SK-N-SH (cell line): ENCODE measurements around the gene PIEZO2.

Experiments used
- CTCF ChIP-seq: fragments of 200-600 bp; sonication (generic); IDR thresholded peaks from 2 replicates; pipeline ENCODE4 v1.6.1; 2017; ENCODE audit warnings: antibody characterized with exemption, mild to moderate bottlenecking, moderate library complexity
- FOXM1 ChIP-seq: IDR thresholded peaks from 2 replicates; pipeline ENCODE4 v1.4.0; 2012; ENCODE audit warnings: low read depth, mild to moderate bottlenecking
- REST ChIP-seq: IDR thresholded peaks from 2 replicates; pipeline ENCODE4 v1.6.1; 2012; ENCODE audit warnings: mild to moderate bottlenecking, low read depth, low read length, moderate library complexity
- SIN3A ChIP-seq: IDR thresholded peaks from 2 replicates; pipeline ENCODE4 v1.6.1; 2012; ENCODE audit warnings: low read depth, mild to moderate bottlenecking, low read length, moderate library complexity, borderline replicate concordance

GRCh38 chr18:10852385-10853303 lies 296.7 kb downstream of the PIEZO2 start:
- no peak for TF ChIP-seq FOXM1
- TF ChIP-seq CTCF, result no peak
- no peak for TF ChIP-seq REST
- no peak for TF ChIP-seq SIN3A
